Stomach (tissue), 4 donors: ENCODE results near the gene LCLAT1.

Experiments
- EP300 ChIP-seq: sonication (generic); formaldehyde crosslinking; IDR thresholded peaks from one replicate; pipeline ENCODE4 v1.6.1; 2017; ENCODE audit warnings: antibody characterized with exemption
- POLR2A ChIP-seq, 4 donors: fragments of 450-650 bp; IDR thresholded peaks; one replicate each; pipeline ENCODE4 v1.6.1; 2016; ENCODE audit warnings: antibody characterized with exemption in 4 of 4, control low read depth in 2 of 4, mild to moderate bottlenecking in 1 of 4, moderate library complexity in 1 of 4
- POLR2AphosphoS5 ChIP-seq, 3 donors: sonication (generic); formaldehyde crosslinking; IDR thresholded peaks; one replicate each; pipeline ENCODE4 v1.6.1; 2016; ENCODE audit warnings: antibody characterized with exemption in 3 of 3
- TF ChIP-seq, protein P1 (sequence below), 7 experiments: fragments of 450-650 bp in 4 of 7; fragments of 200-600 bp in 3 of 7; sonication (generic) in 3 of 7; IDR thresholded peaks; one replicate each; pipeline ENCODE4 v1.5.1; 2016 to 2019; ENCODE audit warnings: antibody characterized with exemption in 7 of 7, control low read depth in 2 of 7, mild to moderate bottlenecking in 1 of 7

DNA sequence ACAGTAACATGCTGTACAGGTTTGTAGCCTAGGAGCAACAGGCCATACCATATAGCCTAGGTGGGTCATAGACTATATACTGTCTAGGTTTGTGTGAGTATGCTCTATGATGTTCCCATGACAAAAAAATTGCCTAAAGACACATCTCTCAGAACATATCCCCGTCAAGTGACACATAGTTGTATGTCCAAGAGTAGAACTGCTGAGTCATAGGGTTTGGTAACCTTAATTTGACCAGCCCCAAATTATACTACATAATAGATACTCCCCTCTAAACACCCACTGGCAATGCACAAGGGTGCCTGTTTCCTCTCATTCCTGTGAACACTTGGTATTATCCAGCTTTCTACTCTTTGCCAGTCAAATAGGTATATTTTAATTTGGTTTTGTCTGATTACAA lies 161.6 kb downstream of the LCLAT1 start:
- TF ChIP-seq, protein P1, sequence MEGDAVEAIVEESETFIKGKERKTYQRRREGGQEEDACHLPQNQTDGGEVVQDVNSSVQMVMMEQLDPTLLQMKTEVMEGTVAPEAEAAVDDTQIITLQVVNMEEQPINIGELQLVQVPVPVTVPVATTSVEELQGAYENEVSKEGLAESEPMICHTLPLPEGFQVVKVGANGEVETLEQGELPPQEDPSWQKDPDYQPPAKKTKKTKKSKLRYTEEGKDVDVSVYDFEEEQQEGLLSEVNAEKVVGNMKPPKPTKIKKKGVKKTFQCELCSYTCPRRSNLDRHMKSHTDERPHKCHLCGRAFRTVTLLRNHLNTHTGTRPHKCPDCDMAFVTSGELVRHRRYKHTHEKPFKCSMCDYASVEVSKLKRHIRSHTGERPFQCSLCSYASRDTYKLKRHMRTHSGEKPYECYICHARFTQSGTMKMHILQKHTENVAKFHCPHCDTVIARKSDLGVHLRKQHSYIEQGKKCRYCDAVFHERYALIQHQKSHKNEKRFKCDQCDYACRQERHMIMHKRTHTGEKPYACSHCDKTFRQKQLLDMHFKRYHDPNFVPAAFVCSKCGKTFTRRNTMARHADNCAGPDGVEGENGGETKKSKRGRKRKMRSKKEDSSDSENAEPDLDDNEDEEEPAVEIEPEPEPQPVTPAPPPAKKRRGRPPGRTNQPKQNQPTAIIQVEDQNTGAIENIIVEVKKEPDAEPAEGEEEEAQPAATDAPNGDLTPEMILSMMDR (IDR thresholded peaks at IDR 0.05), result no peak
- TF ChIP-seq POLR2A (IDR thresholded peaks at IDR 0.05) (no peak), EP300 (no peak), POLR2AphosphoS5 (IDR thresholded peaks at IDR 0.05) (no peak)
